SK-N-SH treated with all-trans-retinoic acid at 6 μM for 48 hours (cell line): Measurements from ENCODE around the gene ADGRV1.

ENCODE experiments used
- ATAC-seq: fragments of 200-7000 bp; cut with Tn5 transposase; 3 replicates; pipeline ENCODE4 v1.9.1; 2020; ENCODE audit warnings: mild to moderate bottlenecking, moderate library complexity
- CSRNP3 ChIP-seq: fragments of 250-450 bp; sonication (Bioruptor Pico); IDR thresholded peaks from 2 replicates; pipeline ENCODE4 v1.5.1; 2021; ENCODE audit warnings: mild to moderate bottlenecking, moderate library complexity
- ESRRG ChIP-seq: fragments of 250-450 bp; sonication (Bioruptor Pico); IDR thresholded peaks from 2 replicates; pipeline ENCODE4 v1.6.1; 2021; ENCODE audit warnings: mild to moderate bottlenecking
- GLIS3 ChIP-seq: fragments of 250-450 bp; sonication (Bioruptor Pico); IDR thresholded peaks from 2 replicates; pipeline ENCODE4 v1.5.0; 2020; ENCODE audit warnings: mild to moderate bottlenecking, moderate library complexity
- POU6F1 ChIP-seq: fragments of 250-450 bp; sonication (Bioruptor Pico); IDR thresholded peaks from 2 replicates; pipeline ENCODE4 v1.8.0; 2021; ENCODE audit warnings: low read depth, mild to moderate bottlenecking, moderate library complexity, borderline replicate concordance
- RARB ChIP-seq: fragments of 250-450 bp; sonication (Bioruptor Pico); IDR thresholded peaks from 2 replicates; pipeline ENCODE4 v1.8.0; 2021; ENCODE audit warnings: mild to moderate bottlenecking, moderate library complexity
- SNAI2 ChIP-seq: fragments of 250-450 bp; sonication (Bioruptor Pico); IDR thresholded peaks from 2 replicates; pipeline ENCODE4 v1.5.0; 2020; ENCODE audit warnings: mild to moderate bottlenecking, moderate library complexity
- TOX ChIP-seq: fragments of 250-450 bp; sonication (Bioruptor Pico); IDR thresholded peaks from 2 replicates; pipeline ENCODE4 v1.8.0; 2021; ENCODE audit warnings: mild to moderate bottlenecking, moderate library complexity, borderline replicate concordance
- ZFP3 ChIP-seq: fragments of 250-450 bp; sonication (Bioruptor Pico); IDR thresholded peaks from 2 replicates; pipeline ENCODE4 v1.5.0; 2020; ENCODE audit warnings: mild to moderate bottlenecking, moderate library complexity
- ZFP30 ChIP-seq: fragments of 450-650 bp; formaldehyde crosslinking; IDR thresholded peaks from 2 replicates; pipeline ENCODE4 v1.5.0; 2022; ENCODE audit warnings: mild to moderate bottlenecking, moderate library complexity
- ZNF70 ChIP-seq: fragments of 450-650 bp; formaldehyde crosslinking; IDR thresholded peaks from 2 replicates; pipeline ENCODE4 v1.5.0; 2020; ENCODE audit warnings: mild to moderate bottlenecking, moderate library complexity
- TF ChIP-seq, protein P1 (sequence below): fragments of 250-450 bp; sonication (Bioruptor Pico); IDR thresholded peaks from 2 replicates; pipeline ENCODE4 v1.8.0; 2020; ENCODE audit warnings: mild to moderate bottlenecking, moderate library complexity, borderline replicate concordance

ADGRV1 gene

GRCh38 chr5:91212714-91213092 lies 654.1 kb downstream of the ADGRV1 start:
- peak; percentile 91 for ATAC-seq
- no peak for TF ChIP-seq RARB
- no peak for TF ChIP-seq ESRRG (CRISPR knock-in tag)
- 0 out of 2 replicates have a peak, but pooled peaks have one; percentile 53 for TF ChIP-seq POU6F1 (CRISPR knock-in tag)
- peak; percentile 94 for TF ChIP-seq ZFP3
- TF ChIP-seq SNAI2: no peak
- TF ChIP-seq GLIS3: no peak
- TF ChIP-seq, protein P1, sequence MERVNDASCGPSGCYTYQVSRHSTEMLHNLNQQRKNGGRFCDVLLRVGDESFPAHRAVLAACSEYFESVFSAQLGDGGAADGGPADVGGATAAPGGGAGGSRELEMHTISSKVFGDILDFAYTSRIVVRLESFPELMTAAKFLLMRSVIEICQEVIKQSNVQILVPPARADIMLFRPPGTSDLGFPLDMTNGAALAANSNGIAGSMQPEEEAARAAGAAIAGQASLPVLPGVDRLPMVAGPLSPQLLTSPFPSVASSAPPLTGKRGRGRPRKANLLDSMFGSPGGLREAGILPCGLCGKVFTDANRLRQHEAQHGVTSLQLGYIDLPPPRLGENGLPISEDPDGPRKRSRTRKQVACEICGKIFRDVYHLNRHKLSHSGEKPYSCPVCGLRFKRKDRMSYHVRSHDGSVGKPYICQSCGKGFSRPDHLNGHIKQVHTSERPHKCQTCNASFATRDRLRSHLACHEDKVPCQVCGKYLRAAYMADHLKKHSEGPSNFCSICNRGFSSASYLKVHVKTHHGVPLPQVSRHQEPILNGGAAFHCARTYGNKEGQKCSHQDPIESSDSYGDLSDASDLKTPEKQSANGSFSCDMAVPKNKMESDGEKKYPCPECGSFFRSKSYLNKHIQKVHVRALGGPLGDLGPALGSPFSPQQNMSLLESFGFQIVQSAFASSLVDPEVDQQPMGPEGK: no peak
- no peak for TF ChIP-seq ZFP30 (CRISPR knock-in tag)
- TF ChIP-seq TOX (CRISPR knock-in tag): no peak
- no peak for TF ChIP-seq ZNF70
- no peak for TF ChIP-seq CSRNP3 (CRISPR knock-in tag)
